Bronchial epithelial cell (primary cell): Measurements from ENCODE around the gene MCC. TPM values are rescaled to one million over a fixed set of nuclear protein-coding genes. Genes with fewer than 3 reads are reported as not detected.

Experiments
- DNase-seq: peaks from one replicate; pipeline ENCODE4 v3.0.0-alpha.2; 2010; ENCODE audit warnings: low read depth
- FAIRE-seq: peaks from 2 replicates; lab custom pipeline; 2011; peaks lifted over from hg19 to GRCh38; lab: Jason Lieb, UNC
- H3K27me3 ChIP-seq: 2 replicates; pipeline ENCODE4 v1.5.1; 2011; ENCODE audit warnings: low read length; ENCODE audit not compliant: control insufficient read depth, insufficient read depth
- H3K36me3 ChIP-seq: 2 replicates; pipeline ENCODE4 v1.5.1; 2011; ENCODE audit warnings: low read length; ENCODE audit not compliant: control insufficient read depth, insufficient read depth
- H3K4me3 ChIP-seq: 2 replicates; pipeline ENCODE4 v1.5.1; 2011; ENCODE audit warnings: mild to moderate bottlenecking, low read depth, low read length, control low read depth
- total RNA-seq: library from RNA; depleted of rRNA; stranded (reverse); fragments of >200 nt; gene quantifications from 2 replicates; pipeline ENCODE4 v1.2.1, GENCODE V29; 2014
- TF ChIP-seq, protein P1 (sequence below): IDR thresholded peaks from 2 replicates; pipeline ENCODE4 v1.5.1; 2011; ENCODE audit warnings: mild to moderate bottlenecking, moderate library complexity, low read length, control low read depth, inconsistent platforms; ENCODE audit not compliant: insufficient read depth, severe bottlenecking

The MCC gene
- total RNA-seq, 1 donor from 2014 or later = 43.2 TPM

- Histone ChIP-seq H3K36me3 (no peaks in the 10 kb centered on the region), H3K27me3 (no peaks in the 10 kb centered on the region), H3K4me3 (no peak overlapping the region)
- TF ChIP-seq, protein P1, sequence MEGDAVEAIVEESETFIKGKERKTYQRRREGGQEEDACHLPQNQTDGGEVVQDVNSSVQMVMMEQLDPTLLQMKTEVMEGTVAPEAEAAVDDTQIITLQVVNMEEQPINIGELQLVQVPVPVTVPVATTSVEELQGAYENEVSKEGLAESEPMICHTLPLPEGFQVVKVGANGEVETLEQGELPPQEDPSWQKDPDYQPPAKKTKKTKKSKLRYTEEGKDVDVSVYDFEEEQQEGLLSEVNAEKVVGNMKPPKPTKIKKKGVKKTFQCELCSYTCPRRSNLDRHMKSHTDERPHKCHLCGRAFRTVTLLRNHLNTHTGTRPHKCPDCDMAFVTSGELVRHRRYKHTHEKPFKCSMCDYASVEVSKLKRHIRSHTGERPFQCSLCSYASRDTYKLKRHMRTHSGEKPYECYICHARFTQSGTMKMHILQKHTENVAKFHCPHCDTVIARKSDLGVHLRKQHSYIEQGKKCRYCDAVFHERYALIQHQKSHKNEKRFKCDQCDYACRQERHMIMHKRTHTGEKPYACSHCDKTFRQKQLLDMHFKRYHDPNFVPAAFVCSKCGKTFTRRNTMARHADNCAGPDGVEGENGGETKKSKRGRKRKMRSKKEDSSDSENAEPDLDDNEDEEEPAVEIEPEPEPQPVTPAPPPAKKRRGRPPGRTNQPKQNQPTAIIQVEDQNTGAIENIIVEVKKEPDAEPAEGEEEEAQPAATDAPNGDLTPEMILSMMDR = no peak
- FAIRE-seq (no peak), DNase-seq (no peak)
These were observed 231.4 kb downstream of the MCC start for GRCh38 chr5:113256671-113257452.

DNA sequence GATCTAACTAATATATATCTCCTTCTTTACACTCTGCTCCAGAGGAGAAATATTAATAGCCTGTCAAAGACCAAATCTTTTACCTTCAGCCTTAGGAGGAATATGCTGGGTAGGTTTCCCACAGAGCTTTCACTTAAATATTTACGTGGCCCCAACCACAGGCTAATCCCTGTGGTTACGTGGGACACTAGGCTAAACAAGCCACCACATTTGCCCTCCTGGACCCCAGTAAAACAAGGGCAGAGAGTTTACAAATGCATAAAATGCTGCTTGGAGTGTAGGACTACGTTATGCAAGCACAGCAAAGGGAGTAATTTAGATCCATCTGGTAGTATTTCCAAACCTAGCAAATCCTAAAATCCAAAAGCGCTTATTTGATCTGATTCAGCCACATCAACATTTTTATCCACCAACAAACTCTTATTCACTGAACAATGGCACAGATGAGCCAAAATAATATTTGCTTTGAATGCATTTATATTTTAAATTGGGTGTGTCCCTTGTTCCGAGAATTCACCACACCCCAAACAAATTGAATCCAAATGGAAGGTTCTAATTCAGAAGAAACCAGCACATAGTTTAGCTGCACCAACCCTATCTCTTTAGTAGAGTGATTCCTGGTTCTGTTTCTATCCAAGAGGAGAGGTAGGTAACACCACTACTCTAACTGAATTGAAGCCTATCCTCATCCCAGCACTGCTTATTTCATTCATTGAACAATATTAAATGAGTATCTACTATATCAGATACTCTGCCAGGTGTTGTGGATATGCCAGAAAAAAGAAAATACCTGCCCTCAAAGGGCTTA is 232.5 kb downstream of the MCC start:
- no peak for DNase-seq
- FAIRE-seq = no peak
- TF ChIP-seq, protein P1 = no peak
- H3K36me3 ChIP-seq = no peaks in the 10 kb centered on the region
- no peak overlapping the region for H3K4me3 ChIP-seq
- H3K27me3 ChIP-seq = no peaks in the 10 kb centered on the region

DNA sequence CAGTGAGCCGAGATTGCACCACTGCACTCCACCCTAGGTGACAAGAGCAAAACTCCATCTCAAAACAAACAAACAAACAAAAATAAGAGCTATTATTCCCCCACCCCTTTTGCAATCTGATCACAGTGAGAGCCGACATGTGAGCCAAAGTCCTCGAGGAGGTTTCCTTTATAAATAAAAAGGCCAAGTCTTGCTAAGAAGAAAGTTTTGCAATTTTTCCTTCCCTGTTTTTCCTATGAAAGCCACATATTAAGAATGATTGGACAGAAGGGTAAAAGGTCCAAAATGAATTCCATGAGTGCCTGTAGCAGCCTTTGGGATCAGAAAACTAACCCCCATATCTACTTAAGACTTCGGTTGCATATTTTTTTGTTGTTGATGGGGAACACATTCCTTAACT is 233.1 kb downstream of the MCC start:
- TF ChIP-seq, protein P1 = no peak
- no peak for FAIRE-seq

DNA sequence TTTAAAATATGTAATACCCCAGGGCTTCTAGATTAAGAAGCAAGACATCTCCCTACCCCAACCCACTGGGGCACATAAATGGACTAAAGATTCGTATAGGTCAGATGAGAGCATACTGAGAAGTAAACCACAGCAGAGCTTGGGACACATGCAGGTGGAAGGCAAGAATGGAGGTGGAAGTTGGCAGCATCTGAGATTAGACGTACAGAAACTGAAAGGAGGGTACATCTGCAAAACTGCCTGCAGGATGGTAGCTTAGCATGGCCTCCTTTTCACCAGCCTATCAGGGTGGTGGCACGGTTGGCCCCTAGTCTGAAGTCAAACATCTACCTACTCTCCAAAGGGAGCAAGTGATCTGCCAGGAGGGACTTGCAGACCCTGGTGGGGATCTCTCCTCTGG is 235.2 kb downstream of the MCC start:
- FAIRE-seq (no peak), DNase-seq (no peak)
- H3K27me3 ChIP-seq = no peaks in the 10 kb centered on the region
- H3K36me3 ChIP-seq = no peaks in the 10 kb centered on the region
- H3K4me3 ChIP-seq = no peak overlapping the region
- TF ChIP-seq, protein P1 = no peak

More for the DNA sequence above, 233.1 kb downstream of the MCC start:
- Histone ChIP-seq H3K4me3 (no peak overlapping the region), H3K27me3 (no peaks in the 10 kb centered on the region), H3K36me3 (no peaks in the 10 kb centered on the region)
- no peak for DNase-seq

DNA sequence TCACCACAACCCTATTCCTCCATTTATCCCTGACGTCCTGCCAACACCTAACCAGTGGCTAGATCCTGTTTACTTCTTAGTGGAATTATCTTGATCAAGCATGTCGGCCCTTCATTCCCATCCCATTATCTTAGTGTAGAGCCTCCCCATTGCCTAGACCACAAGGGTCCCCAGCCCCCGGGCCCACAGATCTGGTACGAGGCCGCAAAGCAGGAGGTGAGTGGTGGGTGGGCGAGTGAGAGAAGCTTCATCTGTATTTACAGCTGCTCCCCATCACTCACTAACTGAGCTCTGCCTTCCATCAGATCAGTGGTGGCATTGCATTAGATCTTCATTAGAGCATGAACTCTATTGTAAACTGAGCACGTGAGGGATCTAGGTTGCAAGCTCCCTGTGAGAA is 236.2 kb downstream of the MCC start:
- no peak overlapping the region for H3K4me3 ChIP-seq
- H3K27me3 ChIP-seq = no peaks in the 10 kb centered on the region
- no peaks in the 10 kb centered on the region for H3K36me3 ChIP-seq
- TF ChIP-seq, protein P1 = no peak
- DNase-seq (no peak), FAIRE-seq (no peak)
